Kidney epithelial cell (primary cell): ENCODE measurements around the gene WDSUB1. TPM values are rescaled to one million over a fixed set of nuclear protein-coding genes. Genes with fewer than 3 reads are reported as not detected.

ENCODE experiments used
- DNase-seq: peaks from one replicate; pipeline ENCODE4 v3.0.0-alpha.2; 2010; ENCODE audit warnings: low read depth
- H3K27me3 ChIP-seq: 2 replicates; pipeline ENCODE4 v1.6.0; 2011; ENCODE audit warnings: low read length; ENCODE audit not compliant: control insufficient read depth, insufficient read depth
- H3K36me3 ChIP-seq: 2 replicates; pipeline ENCODE4 v1.5.1; 2011; ENCODE audit warnings: low read length; ENCODE audit not compliant: control insufficient read depth, insufficient read depth
- H3K4me3 ChIP-seq: 2 replicates; pipeline ENCODE4 v1.5.1; 2011; ENCODE audit warnings: low read depth, mild to moderate bottlenecking, control low read depth, low read length
- total RNA-seq: library from RNA; depleted of rRNA; stranded (reverse); fragments of >200 nt; gene quantifications from 2 replicates; pipeline ENCODE4 v1.2.3, GENCODE V29; 2015
- TF ChIP-seq, protein P1 (sequence below): IDR thresholded peaks from 2 replicates; pipeline ENCODE4 v1.5.1; 2011; ENCODE audit warnings: mild to moderate bottlenecking, moderate library complexity, low read length, control low read depth, inconsistent platforms; ENCODE audit not compliant: insufficient read depth, poor library complexity, severe bottlenecking

Gene WDSUB1
- total RNA-seq, 1 donor from 2014 or later = 8.0 TPM

DNA sequence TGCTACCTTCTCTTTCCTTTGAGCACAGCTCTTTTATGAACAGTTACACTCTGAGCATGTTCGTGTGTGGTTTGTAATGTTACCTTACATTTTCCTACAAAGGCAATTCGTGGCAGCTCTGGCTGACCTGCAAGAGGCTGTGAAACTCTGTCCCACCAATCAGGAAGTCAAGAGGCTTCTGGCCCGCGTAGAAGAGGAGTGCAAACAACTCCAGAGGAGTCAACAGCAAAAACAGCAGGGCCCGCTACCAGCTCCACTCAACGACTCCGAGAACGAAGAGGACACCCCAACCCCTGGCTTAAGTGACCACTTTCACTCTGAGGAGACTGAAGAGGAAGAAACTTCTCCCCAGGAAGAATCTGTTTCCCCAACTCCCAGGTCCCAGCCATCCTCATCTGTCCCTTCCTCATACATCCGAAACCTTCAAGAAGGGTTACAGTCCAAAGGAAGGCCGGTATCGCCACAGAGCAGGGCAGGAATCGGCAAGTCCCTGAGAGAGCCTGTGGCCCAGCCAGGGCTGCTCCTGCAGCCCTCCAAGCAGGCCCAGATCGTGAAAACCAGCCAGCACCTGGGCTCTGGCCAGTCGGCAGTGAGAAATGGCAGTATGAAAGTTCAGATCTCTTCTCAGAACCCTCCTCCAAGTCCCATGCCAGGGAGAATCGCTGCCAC is 56.9 kb downstream of the WDSUB1 start:
- TF ChIP-seq, protein P1, sequence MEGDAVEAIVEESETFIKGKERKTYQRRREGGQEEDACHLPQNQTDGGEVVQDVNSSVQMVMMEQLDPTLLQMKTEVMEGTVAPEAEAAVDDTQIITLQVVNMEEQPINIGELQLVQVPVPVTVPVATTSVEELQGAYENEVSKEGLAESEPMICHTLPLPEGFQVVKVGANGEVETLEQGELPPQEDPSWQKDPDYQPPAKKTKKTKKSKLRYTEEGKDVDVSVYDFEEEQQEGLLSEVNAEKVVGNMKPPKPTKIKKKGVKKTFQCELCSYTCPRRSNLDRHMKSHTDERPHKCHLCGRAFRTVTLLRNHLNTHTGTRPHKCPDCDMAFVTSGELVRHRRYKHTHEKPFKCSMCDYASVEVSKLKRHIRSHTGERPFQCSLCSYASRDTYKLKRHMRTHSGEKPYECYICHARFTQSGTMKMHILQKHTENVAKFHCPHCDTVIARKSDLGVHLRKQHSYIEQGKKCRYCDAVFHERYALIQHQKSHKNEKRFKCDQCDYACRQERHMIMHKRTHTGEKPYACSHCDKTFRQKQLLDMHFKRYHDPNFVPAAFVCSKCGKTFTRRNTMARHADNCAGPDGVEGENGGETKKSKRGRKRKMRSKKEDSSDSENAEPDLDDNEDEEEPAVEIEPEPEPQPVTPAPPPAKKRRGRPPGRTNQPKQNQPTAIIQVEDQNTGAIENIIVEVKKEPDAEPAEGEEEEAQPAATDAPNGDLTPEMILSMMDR = no peak
- H3K27me3 ChIP-seq = no peaks in the 10 kb centered on the region
- DNase-seq = no peak
- no peak overlapping the region for H3K4me3 ChIP-seq
- H3K36me3 ChIP-seq = peaks cover 1% of the 10 kb centered on the region

DNA sequence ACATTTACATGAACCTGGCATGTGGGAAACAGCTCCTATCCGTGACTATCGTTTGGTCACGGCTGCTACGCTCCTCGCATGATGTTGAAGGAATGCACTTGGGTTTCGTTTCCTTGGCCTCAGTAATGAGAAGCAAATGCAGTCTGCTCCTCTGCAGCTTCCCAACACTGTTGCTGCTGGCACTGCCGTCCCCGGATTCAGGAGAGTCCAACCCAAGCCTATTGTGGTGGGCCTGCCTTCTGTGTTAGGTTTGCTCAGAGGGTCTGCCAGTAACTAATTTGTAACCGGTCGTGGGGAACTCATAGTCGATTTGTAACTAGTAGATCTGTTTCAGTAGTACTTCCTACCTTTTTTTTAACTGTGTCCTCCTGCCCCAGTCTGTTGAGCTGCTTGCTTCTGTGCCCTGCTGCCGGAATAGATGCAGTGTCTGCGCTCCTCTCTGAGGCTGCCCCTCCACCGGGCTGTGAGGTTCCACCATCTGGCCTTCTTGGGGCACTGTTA is 58.4 kb downstream of the WDSUB1 start:
- H3K36me3 ChIP-seq = peaks cover 1% of the 10 kb centered on the region

GRCh38 chr2:159227467-159227866 is 59.0 kb downstream of the WDSUB1 start:
- Histone ChIP-seq H3K36me3 (peaks cover 1% of the 10 kb centered on the region), H3K4me3 (no peak overlapping the region), H3K27me3 (no peaks in the 10 kb centered on the region)
- no peak for DNase-seq
- TF ChIP-seq, protein P1 = no peak

More for the DNA sequence above, 58.4 kb downstream of the WDSUB1 start:
- Histone ChIP-seq H3K4me3 (no peak overlapping the region), H3K27me3 (no peaks in the 10 kb centered on the region)
- TF ChIP-seq, protein P1 = no peak
- no peak for DNase-seq

DNA sequence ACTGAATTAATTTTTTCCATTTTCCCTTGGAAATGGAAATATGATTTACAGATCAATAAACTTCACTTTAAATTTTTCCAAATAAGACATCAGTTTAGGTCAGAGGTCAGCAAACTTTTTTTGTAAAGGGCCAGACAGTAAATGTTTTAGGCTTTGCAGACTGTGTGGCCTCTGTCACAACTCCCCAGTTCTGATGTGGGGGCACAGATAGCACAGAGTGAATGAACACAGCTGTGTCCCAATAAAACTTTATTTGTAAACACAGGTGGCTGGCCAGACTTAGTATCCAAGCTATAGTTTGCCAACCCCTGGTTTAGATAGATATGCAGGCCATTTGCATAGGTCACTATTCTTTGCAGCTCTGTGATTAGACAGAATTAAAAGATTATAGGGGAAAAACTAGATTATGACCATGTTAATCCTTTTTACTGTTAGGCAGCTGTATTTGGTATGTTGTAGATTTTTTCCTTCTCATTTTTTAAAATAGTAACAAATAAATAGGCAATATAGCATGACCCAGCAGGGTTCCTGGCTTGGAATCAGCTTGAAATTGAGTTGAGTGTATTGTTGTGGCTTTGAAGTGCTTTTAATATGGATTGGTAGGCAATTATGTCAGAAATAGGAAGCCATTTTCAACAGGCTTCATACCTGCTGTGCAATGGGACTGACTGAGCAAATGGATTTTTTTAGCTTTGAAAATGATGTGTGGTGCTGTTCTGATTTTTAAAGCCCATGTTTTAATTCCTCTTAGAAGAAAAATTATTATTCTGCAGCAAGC is 59.7 kb downstream of the WDSUB1 start:
- H3K36me3 ChIP-seq = peaks cover 1% of the 10 kb centered on the region
- no peak for DNase-seq
- H3K27me3 ChIP-seq = no peaks in the 10 kb centered on the region
- TF ChIP-seq, protein P1 = no peak
- H3K4me3 ChIP-seq = no peak overlapping the region

DNA sequence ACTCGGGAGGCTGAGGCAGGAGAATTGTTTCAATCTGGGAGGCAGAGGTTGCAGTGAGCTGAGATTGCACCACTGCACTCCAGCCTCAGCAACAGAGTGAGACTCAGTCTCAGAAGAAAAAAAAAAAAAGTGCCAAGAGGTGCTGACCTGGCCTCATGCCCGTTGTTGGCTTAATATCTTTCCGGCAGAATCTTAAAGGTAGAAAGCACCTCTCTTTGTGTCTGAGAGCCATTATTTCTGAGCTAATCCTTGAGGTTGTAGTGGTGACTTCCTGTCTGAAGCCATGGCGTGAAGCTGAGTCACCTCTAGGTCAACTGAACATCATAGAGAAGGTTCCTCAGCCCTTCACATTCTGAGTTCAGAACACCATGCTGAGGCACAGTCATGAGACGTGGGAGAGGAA is 60.4 kb downstream of the WDSUB1 start:
- H3K27me3 ChIP-seq = no peaks in the 10 kb centered on the region
- TF ChIP-seq, protein P1 = no peak
- peak; percentile 31 for DNase-seq
- H3K36me3 ChIP-seq = peaks cover 1% of the 10 kb centered on the region
- H3K4me3 ChIP-seq = no peak overlapping the region
